HFFc6 (cell line): ENCODE data around the gene FAM131C. TPM values are rescaled to one million over a fixed set of nuclear protein-coding genes. Genes with fewer than 3 reads are reported as not detected.

Experiments
- DNase-seq: peaks from one replicate; pipeline ENCODE4 v3.0.0-alpha.2; 2018
- H3K27ac Mint-ChIP-seq: 2 replicates; pipeline ENCODE4 v1.8.0; 2020; ENCODE audit warnings: mild to moderate bottlenecking, mixed read lengths
- H3K27me3 Mint-ChIP-seq: 2 replicates; pipeline ENCODE4 v1.8.0; 2021; ENCODE audit warnings: mild to moderate bottlenecking, moderate library complexity, mixed read lengths; ENCODE audit not compliant: insufficient read depth
- H3K36me3 Mint-ChIP-seq: 2 replicates; pipeline ENCODE4 v1.8.0; 2021; ENCODE audit warnings: low read depth, mixed read lengths
- H3K4me1 Mint-ChIP-seq: 2 replicates; pipeline ENCODE4 v1.8.0; 2020; ENCODE audit warnings: low read depth, mixed read lengths
- H3K4me3 Mint-ChIP-seq: 2 replicates; pipeline ENCODE4 v1.8.0; 2020; ENCODE audit warnings: mild to moderate bottlenecking, moderate library complexity, mixed read lengths
- H3K9me3 Mint-ChIP-seq: 2 replicates; pipeline ENCODE4 v1.8.0; 2020; ENCODE audit warnings: mild to moderate bottlenecking, mixed read lengths
- total RNA-seq, 6 experiments: library from RNA; stranded (reverse); fragmentation: NEBNext Ultra II Directional; extraction: Animal tissue kit (Norgen Biotek cat#: 25700); gene quantifications; 2 replicates in 1 of 6; 3 replicates in 5 of 6; pipeline ENCODE4 v1.2.3, GENCODE V29; 2021
- TF ChIP-seq, protein P1 (sequence below): fragments of 200-600 bp; sonication (generic); IDR thresholded peaks from 2 replicates; pipeline ENCODE4 v1.5.0; 2021; ENCODE audit warnings: antibody characterized with exemption, mild to moderate bottlenecking

Gene FAM131C
- total RNA-seq, 6 experiments from 2014 or later = 0.26 to 1.3 (median 0.74) TPM

GRCh38 chr1:16014509-16015482 is 58.7 kb downstream of the FAM131C start:
- Mint-ChIP-seq H3K4me1 (peaks cover 51% of the 10 kb centered on the region), H3K27me3 (peaks cover 5% of the 10 kb centered on the region), H3K27ac (no peak overlapping the region)

DNA sequence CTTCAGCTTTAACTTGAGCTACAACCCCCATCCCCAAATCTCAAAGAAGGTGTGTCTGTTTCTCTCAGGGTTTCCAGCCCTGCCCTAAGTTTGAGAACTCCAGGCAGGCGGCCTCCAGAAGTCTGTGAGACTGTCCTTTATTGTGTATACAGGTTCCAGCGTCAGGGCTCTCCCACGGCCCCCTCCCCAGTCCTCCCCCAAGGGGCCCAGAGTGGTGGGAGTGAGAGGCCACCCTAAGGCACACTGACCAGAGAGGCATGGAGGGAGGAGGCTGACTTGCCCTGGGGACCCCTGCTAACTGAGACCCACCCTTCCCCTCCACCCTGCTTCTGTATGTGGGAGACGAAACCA is 59.6 kb downstream of the FAM131C start:
- H3K27me3 Mint-ChIP-seq = peaks cover 5% of the 10 kb centered on the region
- DNase-seq = no peak
- peaks cover 42% of the 10 kb centered on the region for H3K4me1 Mint-ChIP-seq
- H3K9me3 Mint-ChIP-seq = no peaks in the 10 kb centered on the region
- no peaks in the 10 kb centered on the region for H3K36me3 Mint-ChIP-seq
- TF ChIP-seq, protein P1, sequence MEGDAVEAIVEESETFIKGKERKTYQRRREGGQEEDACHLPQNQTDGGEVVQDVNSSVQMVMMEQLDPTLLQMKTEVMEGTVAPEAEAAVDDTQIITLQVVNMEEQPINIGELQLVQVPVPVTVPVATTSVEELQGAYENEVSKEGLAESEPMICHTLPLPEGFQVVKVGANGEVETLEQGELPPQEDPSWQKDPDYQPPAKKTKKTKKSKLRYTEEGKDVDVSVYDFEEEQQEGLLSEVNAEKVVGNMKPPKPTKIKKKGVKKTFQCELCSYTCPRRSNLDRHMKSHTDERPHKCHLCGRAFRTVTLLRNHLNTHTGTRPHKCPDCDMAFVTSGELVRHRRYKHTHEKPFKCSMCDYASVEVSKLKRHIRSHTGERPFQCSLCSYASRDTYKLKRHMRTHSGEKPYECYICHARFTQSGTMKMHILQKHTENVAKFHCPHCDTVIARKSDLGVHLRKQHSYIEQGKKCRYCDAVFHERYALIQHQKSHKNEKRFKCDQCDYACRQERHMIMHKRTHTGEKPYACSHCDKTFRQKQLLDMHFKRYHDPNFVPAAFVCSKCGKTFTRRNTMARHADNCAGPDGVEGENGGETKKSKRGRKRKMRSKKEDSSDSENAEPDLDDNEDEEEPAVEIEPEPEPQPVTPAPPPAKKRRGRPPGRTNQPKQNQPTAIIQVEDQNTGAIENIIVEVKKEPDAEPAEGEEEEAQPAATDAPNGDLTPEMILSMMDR = no peak
- H3K27ac Mint-ChIP-seq = peak overlapping the region; percentile 76; the same call in 1 of the 2 replicates
- H3K4me3 Mint-ChIP-seq = no peak overlapping the region; the same call in 1 of the 2 replicates

More at GRCh38 chr1:16014509-16015482, 58.7 kb downstream of the FAM131C start:
- Mint-ChIP-seq H3K9me3 (no peaks in the 10 kb centered on the region), H3K36me3 (no peaks in the 10 kb centered on the region), H3K4me3 (no peak overlapping the region)
- no peak for DNase-seq
- TF ChIP-seq, protein P1 = no peak

GRCh38 chr1:16013220-16013907 is 60.1 kb downstream of the FAM131C start:
- TF ChIP-seq, protein P1 = no peak
- Mint-ChIP-seq H3K4me1 (peaks cover 38% of the 10 kb centered on the region), H3K36me3 (no peaks in the 10 kb centered on the region), H3K27me3 (peaks cover 5% of the 10 kb centered on the region), H3K9me3 (no peaks in the 10 kb centered on the region), H3K27ac (peak overlapping the region; percentile 76), H3K4me3 (peak overlapping the region; percentile 47; the same call in 1 of the 2 replicates)
- DNase-seq = peak; percentile 49

DNA sequence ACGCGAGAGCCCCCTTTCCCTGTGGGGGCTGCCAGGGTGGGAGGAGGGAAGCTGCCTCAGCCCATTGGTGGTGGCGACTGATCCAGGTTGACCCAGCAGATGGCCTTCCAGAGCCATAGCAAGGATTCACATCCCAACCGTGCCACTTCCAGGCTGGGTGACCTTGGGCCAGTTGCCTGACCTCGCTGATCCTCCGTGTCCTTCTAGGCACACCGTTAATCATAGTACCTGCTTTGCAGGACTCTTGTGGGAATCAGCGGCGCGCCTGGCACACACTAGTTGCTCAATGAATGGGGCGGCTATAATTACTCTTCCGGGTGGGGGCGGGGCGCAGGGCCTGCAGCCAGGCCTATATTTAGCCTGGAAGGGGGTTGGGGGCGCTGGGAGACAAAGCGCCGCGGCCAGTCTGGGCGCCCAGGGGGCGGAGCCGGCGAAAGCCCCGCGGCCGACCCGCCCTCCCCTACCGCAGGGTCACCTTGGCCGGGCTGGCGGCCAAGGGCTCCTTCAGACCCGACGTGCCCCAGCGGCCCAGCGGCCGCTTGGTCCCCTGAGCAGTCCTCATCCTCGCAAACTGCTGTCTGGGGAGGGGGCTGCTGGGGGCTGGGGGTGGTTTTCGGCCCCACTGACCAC is 60.7 kb downstream of the FAM131C start:
- Mint-ChIP-seq H3K27ac (no peak overlapping the region), H3K36me3 (no peaks in the 10 kb centered on the region), H3K27me3 (peaks cover 5% of the 10 kb centered on the region), H3K4me1 (peaks cover 38% of the 10 kb centered on the region), H3K4me3 (peak overlapping the region; percentile 36; the same call in 1 of the 2 replicates), H3K9me3 (no peaks in the 10 kb centered on the region)
- DNase-seq = peak; percentile 8
- TF ChIP-seq, protein P1 = 0 out of 2 replicates have a peak, but pooled peaks have one; percentile 21

GRCh38 chr1:16011936-16012589 is 61.4 kb downstream of the FAM131C start:
- no peaks in the 10 kb centered on the region for H3K36me3 Mint-ChIP-seq
- H3K4me1 Mint-ChIP-seq = peaks cover 40% of the 10 kb centered on the region
- H3K27ac Mint-ChIP-seq = no peak overlapping the region
- TF ChIP-seq, protein P1 = no peak
- no peaks in the 10 kb centered on the region for H3K9me3 Mint-ChIP-seq
- H3K27me3 Mint-ChIP-seq = peaks cover 5% of the 10 kb centered on the region
- H3K4me3 Mint-ChIP-seq = no peak overlapping the region
- no peak for DNase-seq
